22Rv1 (cell line): ENCODE data around the gene HOXD13.

Experiments
- H3K27ac ChIP-seq: fragments of 450-650 bp; 2 replicates; pipeline ENCODE4 v1.5.1; 2017
- CTCF ChIP-seq: fragments of 450-650 bp; IDR thresholded peaks from 2 replicates; pipeline ENCODE4 v1.5.1; 2017; ENCODE audit warnings: mild to moderate bottlenecking
- ZFX ChIP-seq: fragments of 450-650 bp; IDR thresholded peaks from 2 replicates; pipeline ENCODE4 v1.6.1; 2017; ENCODE audit warnings: antibody characterized with exemption, borderline replicate concordance

HOXD13 gene

GRCh38 chr2:176091329-176092258 lies 927 bp upstream of the HOXD13 start:
- H3K27ac ChIP-seq: no peak overlapping the region
- TF ChIP-seq CTCF: no peak
- no peak for TF ChIP-seq ZFX

GRCh38 chr2:176093145-176093897 lies 800 bp downstream of the HOXD13 start:
- no peak overlapping the region for H3K27ac ChIP-seq
- peak; percentile 37 for TF ChIP-seq CTCF
- TF ChIP-seq ZFX: no peak

GRCh38 chr2:176093898-176094249 lies 1.4 kb downstream of the HOXD13 start:
- TF ChIP-seq ZFX: no peak
- no peak for TF ChIP-seq CTCF
- H3K27ac ChIP-seq: no peak overlapping the region

- H3K27ac ChIP-seq: no peak overlapping the region
- no peak for TF ChIP-seq CTCF
- TF ChIP-seq ZFX: no peak
Observed at GRCh38 chr2:176094349-176094748, 1.8 kb downstream of the HOXD13 start.

- no peak overlapping the region for H3K27ac ChIP-seq
- TF ChIP-seq CTCF (no peak), ZFX (no peak)
Observed at GRCh38 chr2:176095421-176095820, 2.9 kb downstream of the HOXD13 start.

- TF ChIP-seq CTCF: no peak
- no peak for TF ChIP-seq ZFX
- H3K27ac ChIP-seq: no peak overlapping the region
Observed at GRCh38 chr2:176096243-176096985, 3.9 kb downstream of the HOXD13 start.
